Nephron progenitor cell (in vitro differentiated cells): ENCODE data around the gene MXD3.

Source experiments
- DNase-seq: peaks from one replicate; pipeline ENCODE4 v3.0.0; 2021
- H3K27ac Mint-ChIP-seq: 2 replicates; pipeline ENCODE4 v1.8.0; 2021; ENCODE audit warnings: mild to moderate bottlenecking, moderate library complexity, mixed read lengths
- H3K27me3 Mint-ChIP-seq: 2 replicates; pipeline ENCODE4 v1.8.0; 2021; ENCODE audit warnings: mild to moderate bottlenecking, low read depth, mixed read lengths; ENCODE audit not compliant: poor library complexity
- H3K36me3 Mint-ChIP-seq: 2 replicates; pipeline ENCODE4 v1.8.0; 2021; ENCODE audit warnings: low read depth, mixed read lengths
- H3K4me1 Mint-ChIP-seq: 2 replicates; pipeline ENCODE4 v1.8.0; 2021; ENCODE audit warnings: mixed read lengths
- H3K4me3 Mint-ChIP-seq: 2 replicates; pipeline ENCODE4 v1.8.0; 2021; ENCODE audit warnings: mild to moderate bottlenecking, moderate library complexity, mixed read lengths
- H3K9me3 Mint-ChIP-seq: 2 replicates; pipeline ENCODE4 v1.8.0; 2021; ENCODE audit warnings: mild to moderate bottlenecking, moderate library complexity, mixed read lengths
- TF ChIP-seq, protein P1 (sequence below): fragments of 200-600 bp; sonication (generic); IDR thresholded peaks from 2 replicates; pipeline ENCODE4 v1.5.0; 2021; ENCODE audit warnings: antibody characterized with exemption

Gene MXD3

DNA sequence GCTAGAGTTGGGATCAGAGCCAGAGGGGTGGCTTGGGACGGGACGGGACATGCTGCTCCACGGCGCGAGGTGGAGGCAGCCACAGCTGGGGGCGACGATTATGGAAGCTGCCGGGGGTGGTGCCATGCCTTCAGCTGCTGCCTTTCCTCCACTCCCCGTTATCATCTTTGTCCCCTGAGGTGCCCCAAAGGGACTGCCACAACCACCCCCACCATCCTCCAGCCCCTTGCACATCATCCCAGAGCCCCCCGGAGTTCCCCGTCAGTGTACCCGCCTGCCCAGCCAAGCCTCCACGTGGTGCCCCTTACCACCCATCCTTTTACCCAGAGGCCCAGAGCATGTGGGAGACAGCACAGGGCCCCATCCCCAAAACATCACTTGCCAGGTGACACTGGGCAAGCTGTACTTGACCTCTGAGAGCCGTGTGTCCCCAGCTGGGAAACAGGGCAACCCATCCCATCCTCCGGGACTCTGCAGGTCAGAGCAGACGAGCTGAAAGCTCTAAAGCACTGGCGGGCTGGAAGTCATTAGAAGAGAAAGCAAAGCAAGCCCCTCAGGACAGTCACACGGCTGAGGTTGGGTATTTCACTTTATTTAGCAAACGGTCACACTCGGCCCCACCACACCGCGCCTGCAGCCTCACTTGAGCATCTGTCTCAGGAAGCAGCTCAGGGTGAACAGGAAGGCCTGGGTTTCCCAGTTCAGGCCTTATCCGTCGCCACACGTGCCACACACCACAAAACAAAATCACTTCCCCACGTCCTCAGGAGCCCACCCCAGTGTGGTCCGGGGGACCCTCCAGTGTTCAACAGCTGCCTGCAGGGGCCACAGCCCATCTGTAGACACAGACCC lies 19.5 kb upstream of the MXD3 start:
- no peak overlapping the region for H3K4me3 Mint-ChIP-seq

DNA sequence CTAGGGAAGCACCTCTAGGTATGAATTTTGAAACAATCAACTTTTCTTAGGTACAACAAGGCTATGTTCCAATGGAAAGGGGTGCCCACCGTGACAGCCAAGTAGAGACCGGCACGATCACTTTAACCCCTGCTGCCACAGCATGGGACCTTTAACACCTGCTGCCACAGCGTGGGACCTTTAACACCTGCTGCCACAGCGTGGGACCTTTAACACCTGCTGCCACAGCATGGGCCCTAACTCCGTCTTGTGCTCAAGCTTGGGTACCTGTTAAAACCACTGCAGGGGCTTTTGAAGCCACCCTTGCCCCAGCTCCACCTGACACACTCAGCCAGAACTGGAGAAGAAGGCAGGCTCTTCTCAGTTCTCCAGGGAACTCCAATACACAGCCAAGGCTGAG lies 18.2 kb upstream of the MXD3 start:
- no peak overlapping the region for H3K27ac Mint-ChIP-seq
- H3K4me3 Mint-ChIP-seq, result no peak overlapping the region
- no peaks in the 10 kb centered on the region for H3K4me1 Mint-ChIP-seq
- no peaks in the 10 kb centered on the region for H3K27me3 Mint-ChIP-seq
- no peaks in the 10 kb centered on the region for H3K9me3 Mint-ChIP-seq
- no peak for DNase-seq
- TF ChIP-seq, protein P1, sequence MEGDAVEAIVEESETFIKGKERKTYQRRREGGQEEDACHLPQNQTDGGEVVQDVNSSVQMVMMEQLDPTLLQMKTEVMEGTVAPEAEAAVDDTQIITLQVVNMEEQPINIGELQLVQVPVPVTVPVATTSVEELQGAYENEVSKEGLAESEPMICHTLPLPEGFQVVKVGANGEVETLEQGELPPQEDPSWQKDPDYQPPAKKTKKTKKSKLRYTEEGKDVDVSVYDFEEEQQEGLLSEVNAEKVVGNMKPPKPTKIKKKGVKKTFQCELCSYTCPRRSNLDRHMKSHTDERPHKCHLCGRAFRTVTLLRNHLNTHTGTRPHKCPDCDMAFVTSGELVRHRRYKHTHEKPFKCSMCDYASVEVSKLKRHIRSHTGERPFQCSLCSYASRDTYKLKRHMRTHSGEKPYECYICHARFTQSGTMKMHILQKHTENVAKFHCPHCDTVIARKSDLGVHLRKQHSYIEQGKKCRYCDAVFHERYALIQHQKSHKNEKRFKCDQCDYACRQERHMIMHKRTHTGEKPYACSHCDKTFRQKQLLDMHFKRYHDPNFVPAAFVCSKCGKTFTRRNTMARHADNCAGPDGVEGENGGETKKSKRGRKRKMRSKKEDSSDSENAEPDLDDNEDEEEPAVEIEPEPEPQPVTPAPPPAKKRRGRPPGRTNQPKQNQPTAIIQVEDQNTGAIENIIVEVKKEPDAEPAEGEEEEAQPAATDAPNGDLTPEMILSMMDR, result no peak
- peaks cover 21% of the 10 kb centered on the region for H3K36me3 Mint-ChIP-seq

More for the DNA sequence above, 19.5 kb upstream of the MXD3 start:
- DNase-seq, result no peak
- Mint-ChIP-seq H3K27me3 (peaks cover 3% of the 10 kb centered on the region), H3K9me3 (no peaks in the 10 kb centered on the region), H3K36me3 (peaks cover 26% of the 10 kb centered on the region), H3K4me1 (no peaks in the 10 kb centered on the region), H3K27ac (peak overlapping the region; percentile 83)
- TF ChIP-seq, protein P1, result no peak

DNA sequence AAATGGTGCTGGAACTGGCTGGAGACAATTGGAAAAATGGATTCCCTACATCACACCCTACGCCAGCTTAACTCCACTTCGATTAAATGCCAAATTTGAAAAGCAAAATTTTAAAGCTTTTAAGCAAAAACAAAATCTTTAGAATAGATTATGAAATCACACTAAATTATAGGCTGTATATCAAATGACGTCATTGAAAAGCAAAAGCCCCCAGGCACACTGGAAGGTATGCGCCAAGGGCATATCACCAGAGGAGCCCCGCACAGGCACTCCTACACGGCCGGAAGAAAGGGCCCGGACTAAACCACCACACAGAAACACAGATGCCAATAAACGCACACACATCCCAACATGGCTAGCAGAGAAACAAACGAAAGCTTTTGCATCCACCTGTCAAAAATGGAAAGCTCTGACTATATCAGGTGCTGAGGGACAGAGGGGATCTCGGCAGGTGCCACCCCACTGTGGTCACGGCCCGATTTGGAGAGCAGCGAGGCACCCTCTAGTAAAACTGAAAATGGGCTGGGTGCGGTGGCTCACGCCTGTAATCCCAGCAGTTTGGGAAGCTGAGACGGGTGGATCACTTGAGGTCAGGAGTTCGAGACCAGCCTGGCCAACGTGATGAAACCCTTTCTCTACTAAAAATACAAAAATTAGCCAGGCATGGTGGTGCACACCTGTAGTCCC lies 17.0 kb upstream of the MXD3 start:
- H3K27me3 Mint-ChIP-seq, result no peaks in the 10 kb centered on the region
- no peak overlapping the region for H3K27ac Mint-ChIP-seq
- H3K9me3 Mint-ChIP-seq, result no peaks in the 10 kb centered on the region

DNA sequence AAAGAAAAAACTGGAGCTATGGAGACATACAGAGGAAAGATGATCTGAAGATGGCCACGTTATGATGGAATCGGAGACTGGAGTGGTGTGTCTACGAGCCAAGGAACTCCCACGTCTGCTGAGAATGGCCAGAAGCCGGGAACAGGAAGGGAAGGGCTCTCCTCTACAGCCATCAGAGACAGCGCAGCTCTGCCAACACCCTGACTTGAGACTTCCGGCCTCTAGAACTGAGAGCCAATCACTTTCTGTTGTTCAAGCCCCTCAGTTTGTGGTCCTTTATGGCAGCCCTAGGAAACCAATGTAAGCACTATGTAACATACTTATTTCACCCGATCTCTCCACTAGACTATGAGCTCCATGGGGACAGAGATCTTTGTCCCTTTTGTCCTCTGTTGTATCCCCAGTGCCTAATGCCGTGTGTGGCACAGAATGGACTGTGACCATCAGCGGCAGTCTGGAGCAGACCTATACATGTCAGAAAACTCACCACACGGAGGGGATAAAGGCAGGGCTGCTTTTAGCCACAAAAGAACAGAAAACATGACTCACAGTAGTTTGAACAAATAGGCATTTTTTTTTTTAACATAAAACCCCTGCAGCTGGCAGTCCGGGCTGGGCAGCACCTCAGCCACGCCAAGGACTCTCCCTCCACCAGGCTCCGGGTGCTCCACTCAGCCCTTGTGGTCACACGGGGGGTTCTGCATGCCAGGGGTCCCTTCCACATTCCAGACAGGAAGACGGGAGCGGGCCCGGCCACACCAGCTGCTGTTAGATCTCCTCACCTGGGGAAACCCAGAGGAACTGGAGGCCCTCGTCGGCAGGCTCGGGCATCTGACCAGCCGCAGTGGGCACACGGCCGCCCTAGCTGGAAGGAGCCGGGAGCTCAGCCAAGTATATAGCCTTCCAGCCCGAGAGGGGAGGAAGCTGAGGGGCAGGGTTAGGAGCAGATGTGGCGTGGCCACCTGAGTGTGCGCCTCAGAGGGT lies 16.1 kb upstream of the MXD3 start:
- TF ChIP-seq, protein P1, result no peak
- no peaks in the 10 kb centered on the region for H3K4me1 Mint-ChIP-seq
- no peaks in the 10 kb centered on the region for H3K27me3 Mint-ChIP-seq
- no peak overlapping the region for H3K27ac Mint-ChIP-seq
- H3K36me3 Mint-ChIP-seq, result peaks cover 28% of the 10 kb centered on the region
- no peak overlapping the region for H3K4me3 Mint-ChIP-seq
- H3K9me3 Mint-ChIP-seq, result no peaks in the 10 kb centered on the region
- DNase-seq, result no peak

More for the DNA sequence above, 17.0 kb upstream of the MXD3 start:
- H3K36me3 Mint-ChIP-seq, result peaks cover 23% of the 10 kb centered on the region
- H3K4me3 Mint-ChIP-seq, result no peak overlapping the region
- no peak for DNase-seq
- TF ChIP-seq, protein P1, result no peak
- no peaks in the 10 kb centered on the region for H3K4me1 Mint-ChIP-seq

DNA sequence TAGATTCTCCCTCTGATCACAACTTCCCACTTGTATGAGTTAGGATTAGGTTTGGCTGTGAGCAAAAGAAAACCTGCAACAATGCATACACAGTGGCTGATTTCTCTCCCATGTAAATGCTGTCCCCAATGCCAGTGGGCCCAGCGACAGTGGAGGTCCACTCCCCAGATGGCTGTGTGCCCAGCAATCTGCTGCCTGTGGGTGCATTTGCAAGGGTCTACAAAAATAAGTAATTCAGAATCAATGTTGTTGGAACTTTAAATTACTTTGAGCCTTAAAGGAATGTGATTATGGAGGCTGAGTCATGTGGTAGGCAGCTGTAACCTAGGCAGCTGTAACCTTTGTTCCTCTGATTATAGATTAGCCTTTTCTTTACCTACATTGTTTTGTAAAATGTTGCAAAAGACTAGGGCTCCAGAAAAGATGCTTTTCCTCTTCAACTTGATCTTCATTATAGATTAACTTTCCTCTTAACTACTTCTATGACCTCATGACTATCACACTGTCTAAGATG lies 14.2 kb upstream of the MXD3 start:
- H3K27me3 Mint-ChIP-seq, result no peaks in the 10 kb centered on the region
- DNase-seq, result no peak

More for the DNA sequence above, 14.2 kb upstream of the MXD3 start:
- Mint-ChIP-seq H3K4me1 (no peaks in the 10 kb centered on the region), H3K9me3 (peaks cover 4% of the 10 kb centered on the region), H3K27ac (no peak overlapping the region), H3K4me3 (no peak overlapping the region), H3K36me3 (peaks cover 39% of the 10 kb centered on the region)
- TF ChIP-seq, protein P1, result no peak
